Hematopoietic multipotent progenitor cell treated with erythropoietin and hydrocortisone succinate and interleukin-3 and kit ligand, for 8 days (in vitro differentiated cells): ENCODE results near the gene HOXD8.

ENCODE experiments used
- DNase-seq: peaks from one replicate; pipeline ENCODE4 v3.0.0-alpha.2; 2015

Gene HOXD8

GRCh38 chr2:176160986-176161824, 31.7 kb downstream of the HOXD8 start:
- DNase-seq, result no peak

- DNase-seq, result no peak
Measured at GRCh38 chr2:176161825-176162626, 32.5 kb downstream of the HOXD8 start.

GRCh38 chr2:176162911-176163671, 33.6 kb downstream of the HOXD8 start:
- no peak for DNase-seq

- no peak for DNase-seq
Measured at GRCh38 chr2:176163672-176164056, 34.2 kb downstream of the HOXD8 start.

GRCh38 chr2:176164201-176164600, 34.7 kb downstream of the HOXD8 start:
- no peak for DNase-seq

GRCh38 chr2:176164611-176165369, 35.3 kb downstream of the HOXD8 start:
- DNase-seq, result no peak

- DNase-seq, result no peak
Measured at GRCh38 chr2:176165370-176166050, 36.0 kb downstream of the HOXD8 start.

- DNase-seq, result no peak
Measured at GRCh38 chr2:176166272-176166671, 36.8 kb downstream of the HOXD8 start.

GRCh38 chr2:176167398-176167797, 37.9 kb downstream of the HOXD8 start:
- DNase-seq, result no peak

GRCh38 chr2:176169181-176169580, 39.7 kb downstream of the HOXD8 start:
- DNase-seq, result no peak

- no peak for DNase-seq
Measured at GRCh38 chr2:176169711-176170110, 40.2 kb downstream of the HOXD8 start.

GRCh38 chr2:176170602-176171305, 41.2 kb downstream of the HOXD8 start:
- no peak for DNase-seq

- DNase-seq, result no peak
Measured at GRCh38 chr2:176171351-176172006, 42.0 kb downstream of the HOXD8 start.

- DNase-seq, result no peak
Measured at GRCh38 chr2:176172007-176172894, 42.7 kb downstream of the HOXD8 start.

GRCh38 chr2:176172895-176173566, 43.5 kb downstream of the HOXD8 start:
- no peak for DNase-seq

- no peak for DNase-seq
Measured at GRCh38 chr2:176173567-176174381, 44.3 kb downstream of the HOXD8 start.

GRCh38 chr2:176174382-176174823, 44.9 kb downstream of the HOXD8 start:
- DNase-seq, result no peak
